HEK293 (cell line): ENCODE results near the gene POU2AF1.

Source experiments
- CTCF ChIP-seq: fragments of 450-650 bp; formaldehyde crosslinking; IDR thresholded peaks from 2 replicates; pipeline ENCODE4 v1.5.1; 2016; ENCODE audit warnings: missing biosample characterization, missing genetic modification characterization
- ZNF214 ChIP-seq: fragments of 450-650 bp; formaldehyde crosslinking; IDR thresholded peaks from 2 replicates; pipeline ENCODE4 v1.5.1; 2017; ENCODE audit warnings: missing biosample characterization, mild to moderate bottlenecking, missing genetic modification characterization, borderline replicate concordance
- ZNF629 ChIP-seq: fragments of 450-650 bp; formaldehyde crosslinking; IDR thresholded peaks from 2 replicates; pipeline ENCODE4 v1.5.1; 2017; ENCODE audit warnings: missing biosample characterization, missing genetic modification characterization

GRCh38 chr11:111324277-111324720, 54.8 kb downstream of the POU2AF1 start:
- TF ChIP-seq ZNF214 (tag by site-specific recombination) (no peak), CTCF (no peak), ZNF629 (no peak)
